KOPT-K1 (cell line): ENCODE results near the gene RPL32.
"Not testable (repeated sequence)": the region's sequence is repeated elsewhere in the genome, so short reads cannot be mapped to it uniquely, and the experiment has no call there.

Experiments used
- H3K27ac ChIP-seq: fragments of 200-600 bp; sonication (generic); 2 replicates; pipeline ENCODE4 v1.5.1; 2016; ENCODE audit warnings: antibody characterized with exemption, mild to moderate bottlenecking, low read depth, low read length; ENCODE audit not compliant: poor library complexity, severe bottlenecking
- H3K36me3 ChIP-seq: fragments of 200-600 bp; sonication (generic); 2 replicates; pipeline ENCODE4 v1.5.1; 2017; ENCODE audit warnings: antibody characterized with exemption, mild to moderate bottlenecking, low read length, moderate library complexity; ENCODE audit not compliant: insufficient read depth
- H3K9me3 ChIP-seq: fragments of 200-600 bp; sonication (generic); 2 replicates; pipeline ENCODE4 v1.5.1; 2017; ENCODE audit warnings: antibody characterized with exemption, low read length, mild to moderate bottlenecking; ENCODE audit not compliant: insufficient read depth, poor library complexity, severe bottlenecking

Gene RPL32

GRCh38 chr3:12791430-12791829 is 49.9 kb downstream of the RPL32 start:
- Histone ChIP-seq H3K36me3 (no peaks in the 10 kb centered on the region), H3K27ac (no peak overlapping the region)

GRCh38 chr3:12787967-12788690 is 53.2 kb downstream of the RPL32 start:
- not testable (repeated sequence) for H3K27ac ChIP-seq, H3K36me3 ChIP-seq, H3K9me3 ChIP-seq

More at GRCh38 chr3:12791430-12791829, 49.9 kb downstream of the RPL32 start:
- H3K9me3 ChIP-seq, result no peaks in the 10 kb centered on the region

GRCh38 chr3:12787346-12787745 is 54.0 kb downstream of the RPL32 start:
- H3K36me3 ChIP-seq, H3K27ac ChIP-seq, H3K9me3 ChIP-seq: not testable (repeated sequence)

- Histone ChIP-seq H3K27ac (no peak overlapping the region), H3K9me3 (no peaks in the 10 kb centered on the region), H3K36me3 (no peaks in the 10 kb centered on the region)
Measured at GRCh38 chr3:12785096-12785495, 56.3 kb downstream of the RPL32 start.
